ENCODE data around the gene HAGHL.

The HAGHL gene

GRCh38 chr16:759110-759910 is 32.4 kb downstream of the HAGHL start:
- DNase-seq (ENCODE audit: low read depth), result no peak

- DNase-seq (ENCODE audit: low read depth), result no peak
These were observed 33.2 kb downstream of the HAGHL start for GRCh38 chr16:760065-760464.

GRCh38 chr16:760545-761343 is 33.8 kb downstream of the HAGHL start, which contains the start of gene MSLN:
MSLN (plus strand) TSS chr16:760734; CDS start chr16:762681, 1,947 bp downstream.
- DNase-seq (ENCODE audit: low read depth), result no peak

DNA sequence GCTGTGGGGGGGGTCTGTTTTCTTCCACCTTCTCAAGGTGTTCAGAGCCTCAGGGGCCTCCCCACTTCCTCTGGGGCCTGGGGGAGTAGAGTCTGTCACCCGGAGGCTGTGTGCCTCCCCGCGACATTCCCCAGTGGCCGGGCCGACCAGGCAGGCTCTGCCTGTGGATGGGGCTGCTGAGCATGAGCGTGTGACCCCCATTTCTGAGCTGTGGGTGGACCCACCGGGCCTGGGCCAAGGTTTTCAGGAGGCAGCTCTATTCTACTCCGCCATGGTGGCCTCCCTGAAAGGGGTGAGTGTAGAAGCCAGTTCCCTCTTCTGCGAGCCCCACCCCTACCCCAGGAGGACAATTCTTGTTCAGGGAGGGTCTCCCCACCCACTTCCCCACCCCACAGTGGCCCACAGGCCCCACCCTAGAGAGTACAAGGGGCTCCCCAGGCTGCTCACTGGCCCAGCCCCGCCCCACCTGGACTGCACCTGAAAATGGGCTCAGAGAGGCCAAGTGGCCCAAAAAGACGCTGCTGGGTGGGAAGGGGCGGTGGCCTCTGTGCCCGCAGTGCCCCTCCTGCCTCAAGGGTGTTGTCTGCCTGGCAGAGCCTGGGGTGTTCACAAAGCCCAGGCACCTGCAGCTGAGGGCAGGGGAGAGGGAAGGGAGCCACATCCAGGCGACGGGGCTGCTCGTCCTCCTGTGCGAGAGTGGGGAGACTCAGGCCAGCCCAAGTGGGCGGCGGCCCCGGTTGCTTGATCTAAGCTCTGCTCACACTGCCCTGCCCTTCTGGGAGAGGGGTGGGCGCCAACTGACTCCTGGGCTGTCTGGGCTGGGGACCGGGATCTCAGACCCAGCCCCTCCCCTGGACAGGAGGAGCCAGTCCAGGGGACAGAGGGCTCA is 35.0 kb downstream of the HAGHL start:
- no peak for DNase-seq (ENCODE audit: low read depth)

GRCh38 chr16:762595-763268 is 35.8 kb downstream of the HAGHL start:
- DNase-seq (ENCODE audit: low read depth), result no peak

GRCh38 chr16:763369-764183 is 36.7 kb downstream of the HAGHL start:
- no peak for DNase-seq (ENCODE audit: low read depth)

- no peak for DNase-seq (ENCODE audit: low read depth)
These were observed 37.4 kb downstream of the HAGHL start for GRCh38 chr16:764184-764750.

DNA sequence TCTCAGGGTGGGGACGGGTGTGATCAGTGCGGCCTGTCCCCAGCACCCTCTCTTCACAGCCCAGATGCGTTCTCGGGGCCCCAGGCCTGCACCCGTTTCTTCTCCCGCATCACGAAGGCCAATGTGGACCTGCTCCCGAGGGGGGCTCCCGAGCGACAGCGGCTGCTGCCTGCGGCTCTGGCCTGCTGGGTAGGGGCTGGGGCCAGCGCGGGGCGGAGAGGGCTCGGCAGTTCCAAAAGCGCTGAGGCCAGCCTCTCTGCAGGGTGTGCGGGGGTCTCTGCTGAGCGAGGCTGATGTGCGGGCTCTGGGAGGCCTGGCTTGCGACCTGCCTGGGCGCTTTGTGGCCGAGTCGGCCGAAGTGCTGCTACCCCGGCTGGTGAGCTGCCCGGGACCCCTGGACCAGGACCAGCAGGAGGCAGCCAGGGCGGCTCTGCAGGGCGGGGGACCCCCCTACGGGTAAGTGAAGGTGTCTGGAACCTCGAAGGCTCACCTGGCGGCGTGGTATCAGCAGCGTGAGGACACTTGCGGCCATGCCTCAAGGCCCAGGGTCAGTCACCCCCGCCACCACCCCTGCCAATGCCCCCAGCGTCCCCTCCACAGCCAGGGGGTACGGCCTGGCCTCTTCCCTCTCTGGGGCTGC is 38.1 kb downstream of the HAGHL start:
- no peak for DNase-seq (ENCODE audit: low read depth)

DNA sequence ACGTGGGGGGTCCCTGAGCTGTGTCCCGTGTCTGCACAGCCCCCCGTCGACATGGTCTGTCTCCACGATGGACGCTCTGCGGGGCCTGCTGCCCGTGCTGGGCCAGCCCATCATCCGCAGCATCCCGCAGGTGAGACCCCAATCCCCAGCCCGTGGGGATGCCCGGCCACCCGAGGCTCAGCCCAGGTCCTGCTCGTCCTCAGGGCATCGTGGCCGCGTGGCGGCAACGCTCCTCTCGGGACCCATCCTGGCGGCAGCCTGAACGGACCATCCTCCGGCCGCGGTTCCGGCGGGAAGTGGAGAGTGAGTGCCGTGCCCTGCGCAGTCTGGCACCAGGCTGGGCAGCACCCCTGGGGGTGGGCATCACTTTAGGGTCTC is 38.6 kb downstream of the HAGHL start:
- DNase-seq (ENCODE audit: low read depth), result no peak

GRCh38 chr16:766008-766819 is 39.3 kb downstream of the HAGHL start:
- DNase-seq (ENCODE audit: low read depth), result no peak

- DNase-seq (ENCODE audit: low read depth), result no peak
These were observed 40.1 kb downstream of the HAGHL start for GRCh38 chr16:766820-767640.

DNA sequence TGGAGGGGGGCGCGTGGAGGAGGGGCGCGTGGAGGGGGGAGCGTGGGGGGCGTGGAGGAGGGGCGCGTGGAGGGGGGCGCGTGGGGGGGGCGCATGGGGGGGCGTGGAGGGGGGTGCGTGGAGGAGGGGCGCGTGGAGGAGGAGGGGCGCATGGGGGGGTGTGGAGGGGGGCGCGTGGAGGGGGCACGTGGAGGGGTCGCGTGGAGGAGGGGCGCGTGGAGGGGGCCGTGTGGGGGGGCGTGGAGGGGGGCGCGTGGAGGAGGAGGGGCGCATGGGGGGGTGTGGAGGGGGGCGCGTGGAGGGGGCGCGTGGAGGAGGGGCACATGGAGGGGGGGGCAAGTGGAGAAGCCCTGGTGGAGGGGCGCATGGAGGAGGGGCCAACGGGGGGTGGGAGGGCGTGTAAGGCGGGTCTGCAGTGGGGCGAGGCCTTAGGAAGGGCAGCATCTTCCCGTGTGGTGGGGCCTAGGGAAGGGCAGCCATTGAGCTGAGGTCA is 40.9 kb downstream of the HAGHL start:
- DNase-seq (ENCODE audit: low read depth), result no peak

DNA sequence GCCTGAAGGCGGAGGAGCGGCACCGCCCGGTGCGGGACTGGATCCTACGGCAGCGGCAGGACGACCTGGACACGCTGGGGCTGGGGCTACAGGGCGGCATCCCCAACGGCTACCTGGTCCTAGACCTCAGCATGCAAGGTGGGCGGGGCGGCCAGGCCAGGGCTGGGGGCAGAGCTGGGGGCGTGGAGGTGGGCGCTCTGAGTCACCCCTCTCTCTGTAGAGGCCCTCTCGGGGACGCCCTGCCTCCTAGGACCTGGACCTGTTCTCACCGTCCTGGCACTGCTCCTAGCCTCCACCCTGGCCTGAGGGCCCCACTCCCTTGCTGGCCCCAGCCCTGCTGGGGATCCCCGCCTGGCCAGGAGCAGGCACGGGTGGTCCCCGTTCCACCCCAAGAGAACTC is 41.5 kb downstream of the HAGHL start:
- no peak for DNase-seq (ENCODE audit: low read depth)

DNA sequence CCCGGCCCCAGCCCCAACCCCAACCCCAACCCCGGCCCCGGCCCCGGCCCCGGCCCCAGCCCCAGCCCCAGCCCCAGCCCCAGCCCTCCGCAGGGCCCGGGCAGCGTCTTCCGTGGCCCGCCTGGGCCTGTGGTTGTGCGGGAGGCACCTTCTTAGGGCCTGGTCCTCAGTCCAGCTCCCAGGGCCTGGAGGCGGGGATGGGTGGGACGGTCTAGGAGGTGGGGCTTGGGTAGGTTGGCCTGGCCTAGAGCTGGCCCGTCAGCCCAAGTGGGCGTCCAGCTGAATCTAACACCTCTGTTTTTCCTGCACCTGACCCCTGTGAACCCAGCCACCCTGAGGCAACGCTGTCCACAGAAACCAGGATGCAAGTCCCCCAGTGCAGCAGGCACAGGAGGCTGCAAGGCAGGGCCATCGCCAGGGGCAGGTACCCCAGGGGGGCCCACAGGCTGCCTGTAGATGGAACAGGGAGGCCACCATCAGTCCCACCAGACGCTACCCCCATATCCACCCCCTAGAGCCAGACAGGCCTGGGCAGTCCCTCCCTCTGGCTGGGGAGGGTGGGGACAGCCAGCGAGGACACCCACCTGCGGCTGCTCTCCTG is 42.4 kb downstream of the HAGHL start:
- no peak for DNase-seq (ENCODE audit: low read depth)

DNA sequence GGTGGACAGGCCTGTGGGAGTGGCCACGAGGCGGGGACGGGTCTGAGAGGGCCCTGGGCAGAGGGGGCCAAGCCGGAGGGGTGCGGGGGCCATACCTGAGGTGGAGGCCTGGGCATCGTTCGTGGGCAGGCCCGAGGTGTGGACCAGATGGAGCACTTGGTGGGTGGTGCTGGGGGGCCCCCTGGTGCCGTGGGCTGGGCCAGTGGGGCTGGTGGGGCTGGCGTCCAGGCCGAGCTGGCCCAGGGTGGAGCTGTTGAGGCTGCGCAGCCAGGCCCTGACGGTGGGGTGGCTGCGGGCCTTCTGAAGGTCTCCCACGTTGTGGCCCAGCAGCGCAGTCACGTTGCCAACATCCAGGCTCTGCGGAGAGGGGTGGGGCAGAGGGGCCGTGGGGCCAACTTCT is 43.0 kb downstream of the HAGHL start:
- DNase-seq (ENCODE audit: low read depth), result no peak

GRCh38 chr16:770411-770810 is 43.5 kb downstream of the HAGHL start:
- no peak for DNase-seq (ENCODE audit: low read depth)

GRCh38 chr16:772959-773358 is 46.1 kb downstream of the HAGHL start:
- DNase-seq (ENCODE audit: low read depth), result no peak
